Kidney capillary endothelial cell (primary cell): ENCODE results near the gene EPB41.
A peak's percentile ranks its signal among the peaks of the same experiment; 100 is the strongest.

ENCODE experiments used
- DNase-seq: peaks from one replicate; pipeline ENCODE4 v3.0.0-alpha.2; 2018; ENCODE audit warnings: low spot score

The EPB41 gene

DNA sequence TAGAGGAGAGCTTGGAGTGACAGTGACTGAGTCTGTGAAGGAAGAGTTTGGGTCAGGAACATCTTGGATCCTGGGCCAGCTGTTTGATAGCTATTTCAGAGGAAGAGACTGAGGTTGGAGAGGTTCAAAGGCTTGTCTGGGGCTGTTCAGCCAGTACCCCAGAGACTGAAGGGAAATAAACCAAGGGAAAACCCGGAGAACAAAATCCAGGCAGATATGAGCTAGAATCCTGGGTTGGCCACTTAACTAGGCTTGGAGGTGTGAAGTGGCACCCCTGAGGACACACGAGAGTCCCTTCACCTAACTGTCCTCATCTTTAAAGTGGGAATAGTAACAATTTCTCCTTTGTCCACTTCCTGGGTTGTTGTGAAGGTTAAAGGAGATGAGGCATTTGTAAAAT lies 23.1 kb upstream of the EPB41 start:
- DNase-seq, result no peak

- DNase-seq, result no peak
These were observed 20.8 kb upstream of the EPB41 start for GRCh38 chr1:28893403-28894102.

DNA sequence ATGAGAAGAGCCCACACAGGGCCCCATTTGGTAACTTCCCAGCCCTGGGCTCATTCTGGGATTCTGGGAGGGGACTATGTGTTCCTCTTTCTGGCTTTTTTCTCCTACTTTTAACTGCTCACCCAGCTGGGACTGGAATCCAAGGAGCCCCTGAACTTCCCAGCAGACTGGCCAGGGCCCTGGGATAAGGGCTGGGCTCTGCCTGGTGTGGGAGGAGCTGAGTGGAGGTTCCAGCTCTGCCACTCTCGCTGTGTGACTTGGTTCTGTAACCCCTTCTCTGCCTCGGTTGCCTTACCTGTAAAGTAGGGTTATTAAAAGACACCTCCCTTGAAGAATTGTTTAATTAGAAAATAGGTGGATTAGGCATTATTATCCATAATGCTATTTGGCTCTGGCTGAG lies 19.6 kb upstream of the EPB41 start:
- no peak for DNase-seq

DNA sequence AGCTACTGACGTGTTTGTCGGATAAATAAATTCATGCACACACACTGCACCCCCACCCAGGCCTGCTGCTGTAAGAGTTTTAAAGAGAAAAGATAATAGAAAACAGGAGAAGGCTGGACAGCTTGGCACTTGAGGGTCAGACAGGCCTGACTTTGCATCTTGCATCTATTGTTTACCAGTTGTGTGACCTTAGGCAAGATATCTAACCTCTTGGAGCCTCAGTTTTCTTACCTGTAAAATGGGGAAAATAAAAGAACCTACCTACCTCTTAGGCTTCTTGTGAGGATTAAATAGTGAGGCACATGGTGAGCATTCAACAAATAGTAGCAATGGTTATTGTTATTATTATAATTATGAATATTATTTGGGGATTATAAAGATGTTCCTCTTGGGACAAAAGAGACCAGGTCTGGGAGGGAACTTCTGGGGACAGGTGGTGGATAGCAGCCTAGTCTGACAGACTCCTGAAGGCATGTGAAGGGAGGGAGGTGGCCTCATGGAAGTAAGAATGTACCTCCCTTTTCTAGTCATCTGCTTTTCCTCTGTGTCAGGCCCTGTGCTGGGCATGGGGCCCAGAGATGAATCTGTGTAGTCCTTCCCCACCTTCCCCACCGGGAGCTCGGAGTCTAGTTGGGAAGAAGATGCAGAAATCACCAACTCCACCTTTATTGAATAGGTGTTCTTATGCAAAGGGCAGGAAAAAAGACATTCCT lies 18.3 kb upstream of the EPB41 start:
- DNase-seq, result no peak

DNA sequence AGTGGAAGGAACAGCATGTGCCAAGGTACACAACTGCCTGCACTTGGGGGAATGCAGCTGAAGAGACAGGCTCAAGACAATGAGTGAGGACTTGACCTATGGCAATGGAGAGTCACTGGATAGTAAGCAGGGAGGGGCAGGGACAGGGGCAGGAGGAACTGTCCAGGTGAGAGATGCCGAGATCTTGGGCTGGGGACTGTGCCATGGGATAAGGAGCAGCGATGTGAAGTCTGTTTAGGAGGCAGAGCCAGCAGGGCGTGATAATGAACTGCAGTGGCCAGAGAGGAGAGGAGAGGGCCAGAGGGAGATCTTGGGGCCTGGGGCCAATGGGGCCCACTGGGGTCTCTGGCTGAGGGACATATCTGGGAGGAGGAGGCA lies 17.8 kb upstream of the EPB41 start:
- no peak for DNase-seq

GRCh38 chr1:28897789-28898188 lies 16.6 kb upstream of the EPB41 start:
- DNase-seq, result no peak

DNA sequence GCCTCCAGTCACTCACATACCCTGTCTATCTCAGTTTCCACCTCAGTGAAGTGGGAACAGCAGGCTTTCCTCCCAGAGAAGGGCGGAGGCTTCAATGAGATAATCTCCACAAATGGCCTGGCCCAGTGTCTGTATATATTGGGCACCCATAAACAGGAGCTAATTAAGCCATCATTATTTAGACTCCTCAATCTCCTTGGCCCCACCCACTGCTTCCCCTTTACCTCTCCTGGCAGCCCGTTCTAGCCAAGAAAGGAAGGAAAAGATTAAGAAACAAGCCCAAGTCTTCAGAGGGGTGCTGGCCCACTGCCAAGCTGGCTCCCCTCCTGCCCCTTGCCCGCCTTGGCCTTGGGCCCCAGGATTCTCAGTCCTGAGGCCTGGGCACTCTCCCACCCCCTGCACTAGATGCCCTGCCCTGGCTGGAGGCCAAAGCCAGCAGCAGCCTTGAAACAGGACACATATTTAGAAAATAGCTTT lies 15.9 kb upstream of the EPB41 start:
- no peak for DNase-seq

GRCh38 chr1:28899267-28899666 lies 15.1 kb upstream of the EPB41 start:
- DNase-seq, result no peak

DNA sequence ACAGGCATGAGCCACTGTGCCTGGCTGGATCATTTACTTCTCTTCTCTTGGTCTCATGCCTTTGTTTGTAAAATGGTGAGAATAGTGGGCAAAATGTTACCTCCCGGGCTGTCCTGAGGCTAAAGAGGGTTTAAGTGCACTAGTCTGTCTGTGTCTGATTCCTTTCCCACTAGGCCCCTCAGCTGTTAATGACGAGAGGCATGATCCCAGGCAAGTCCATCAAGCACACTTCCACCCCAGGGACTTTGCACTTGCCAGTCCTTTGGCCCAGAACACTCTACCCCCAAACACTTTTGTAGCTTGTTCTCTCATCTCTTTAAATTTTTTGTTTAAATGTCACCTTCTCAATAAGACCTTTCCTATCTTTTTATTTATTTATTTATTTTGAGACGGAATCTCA lies 13.8 kb upstream of the EPB41 start:
- no peak for DNase-seq

- DNase-seq, result no peak
These were observed 11.6 kb upstream of the EPB41 start for GRCh38 chr1:28902738-28903137.

DNA sequence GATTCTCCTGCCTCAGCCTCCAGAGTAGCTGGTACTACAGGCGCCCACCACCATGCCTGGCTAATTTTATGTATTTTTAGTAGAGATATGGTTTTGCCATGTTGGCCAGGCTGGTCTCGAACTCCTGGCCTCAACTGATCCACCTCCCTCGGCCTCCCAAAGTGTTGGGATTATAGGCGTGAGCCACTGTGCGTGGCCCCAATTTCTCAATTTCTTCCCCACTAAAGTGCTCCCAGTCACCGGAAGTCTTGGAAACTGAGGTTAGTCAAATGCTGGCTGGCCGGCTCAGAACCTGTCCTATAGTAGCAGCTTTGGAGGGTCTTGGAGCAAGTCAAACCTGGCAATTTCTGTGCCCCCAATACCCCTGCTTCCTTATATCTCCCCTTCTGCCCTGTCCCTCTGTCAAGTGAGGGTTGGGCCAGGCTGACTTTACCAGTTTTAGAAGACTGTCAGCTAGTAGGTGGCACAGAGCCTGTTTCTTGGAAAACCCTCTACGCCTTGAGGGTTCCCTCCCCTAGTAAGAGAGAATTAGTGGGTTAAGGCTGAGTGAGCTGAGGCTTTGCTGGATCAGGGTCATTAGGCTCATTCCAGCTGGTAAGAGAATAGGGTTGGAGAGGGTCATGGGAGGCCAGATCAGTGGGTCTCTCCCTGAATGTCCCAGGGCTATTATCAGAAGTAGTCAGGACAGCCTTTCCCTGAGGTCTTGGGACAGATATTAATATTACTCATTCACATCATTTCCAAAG lies 8.3 kb upstream of the EPB41 start:
- no peak for DNase-seq

DNA sequence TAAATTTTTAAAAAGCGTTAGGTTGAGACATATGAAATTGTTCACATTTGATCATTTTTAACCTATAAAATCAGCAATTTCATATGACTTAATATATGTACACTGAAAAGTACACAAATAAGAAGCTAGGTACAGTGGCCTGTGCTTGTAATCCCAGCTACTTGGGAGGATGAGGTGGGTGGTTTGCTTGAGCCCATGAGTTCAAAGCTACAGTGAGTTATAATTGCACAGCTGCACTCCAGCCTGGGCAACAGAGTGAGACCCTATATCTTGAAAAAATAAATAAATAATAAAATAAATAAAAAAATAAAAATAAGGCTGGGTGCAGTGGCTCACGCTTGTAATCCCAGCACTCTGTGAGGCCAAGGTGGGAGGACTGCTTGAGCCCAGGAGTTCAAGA lies 5.2 kb upstream of the EPB41 start:
- DNase-seq, result no peak

GRCh38 chr1:28910379-28911115 lies 3.8 kb upstream of the EPB41 start:
- DNase-seq, result no peak

DNA sequence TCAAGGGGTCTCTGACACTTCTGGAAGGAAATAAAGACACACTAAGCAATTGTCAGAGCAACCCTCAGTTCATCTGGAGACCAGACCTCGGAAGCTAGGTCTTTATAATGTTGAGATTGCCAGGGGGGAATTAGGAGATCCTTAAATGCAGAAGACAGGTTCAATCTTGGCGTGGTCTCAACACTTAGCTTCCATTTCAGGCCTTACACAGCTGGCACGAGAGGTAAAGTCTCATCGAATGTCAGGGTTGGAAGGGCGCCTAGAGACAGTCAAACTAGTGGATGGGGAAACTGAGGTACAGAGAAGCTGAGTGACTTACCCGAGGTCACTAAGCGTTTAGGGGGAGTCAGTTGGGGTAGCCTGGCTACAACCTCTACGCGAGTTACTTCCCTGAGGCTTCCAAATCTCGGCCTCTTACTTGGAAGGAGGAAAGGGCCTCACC lies 562 bp upstream of the EPB41 start:
- no peak for DNase-seq

- DNase-seq, result no peak
These were observed 894 bp downstream of the EPB41 start for GRCh38 chr1:28915031-28915895.

DNA sequence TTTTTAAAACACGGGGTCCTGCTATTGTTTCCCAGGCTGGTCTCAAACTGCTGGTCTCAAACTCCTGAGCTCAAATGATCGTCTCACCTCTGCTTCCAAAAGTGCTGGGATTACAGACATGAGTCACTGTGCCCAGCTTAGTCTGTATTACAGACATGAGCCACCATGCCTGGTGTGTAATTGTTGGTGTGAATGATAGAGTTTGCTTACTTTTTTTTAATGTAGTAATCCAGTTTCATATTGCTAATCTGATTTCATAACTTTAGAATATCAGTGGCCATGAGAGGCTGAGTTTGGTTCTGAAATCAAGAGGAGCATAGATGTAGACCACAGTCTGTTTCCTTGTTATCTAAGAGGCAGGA lies 3.4 kb downstream of the EPB41 start:
- no peak for DNase-seq

GRCh38 chr1:28921286-28921869 lies 7.0 kb downstream of the EPB41 start:
- DNase-seq, result no peak

GRCh38 chr1:28925350-28925891 lies 11.1 kb downstream of the EPB41 start:
- DNase-seq, result no peak

- DNase-seq, result peak; percentile 37
These were observed 12.4 kb downstream of the EPB41 start for GRCh38 chr1:28926629-28927265.

GRCh38 chr1:28927266-28927647 lies 12.9 kb downstream of the EPB41 start:
- DNase-seq, result no peak
